Tibial artery (tissue), 4 donors: ENCODE results near the gene DLG3.

Source experiments
- DNase-seq, 2 donors: peaks; one replicate each; pipeline ENCODE4 v3.0.0-alpha.2; 2019
- H3K27ac ChIP-seq, 2 donors: fragments of 200-600 bp; sonication (generic) in 1 of 2; 1 replicate in 1 of 2; 2 replicates in 1 of 2; pipeline ENCODE4 v1.5.1; 2018 to 2019; ENCODE audit warnings: mild to moderate bottlenecking in 1 of 2
- H3K27me3 ChIP-seq, 2 donors: fragments of 200-600 bp; sonication (generic) in 1 of 2; one replicate each; pipeline versions ENCODE4 v1.5.1 to v1.6.0; 2016 to 2019
- H3K36me3 ChIP-seq, 3 donors: fragments of 200-600 bp; sonication (generic) in 2 of 3; one replicate each; pipeline ENCODE4 v1.5.1; 2016 to 2019; ENCODE audit warnings: mild to moderate bottlenecking in 2 of 3
- H3K4me1 ChIP-seq, 4 donors: fragments of 200-600 bp; sonication (generic) in 2 of 4; 1 replicate in 3 of 4; 2 replicates in 1 of 4; pipeline ENCODE4 v1.5.1; 2016 to 2019
- H3K4me3 ChIP-seq, 2 donors: fragments of 200-600 bp; sonication (generic) in 1 of 2; 1 replicate in 1 of 2; 2 replicates in 1 of 2; pipeline ENCODE4 v1.5.1; 2018 to 2019; ENCODE audit warnings: mild to moderate bottlenecking in 2 of 2
- H3K9me3 ChIP-seq, 3 donors: fragments of 200-600 bp; sonication (generic) in 1 of 3; one replicate each; pipeline ENCODE4 v1.5.1; 2016 to 2019
- intact Hi-C: fragments of 100-400 bp; cut with DNase I; formaldehyde crosslinking; loops from one replicate; pipeline ENCODE4 v1.15.0; 2023; ENCODE audit warnings: low total_unique reads
- TF ChIP-seq, protein P1 (sequence below), 2 experiments: fragments of 200-600 bp in 1 of 2; fragments of 450-650 bp in 1 of 2; IDR thresholded peaks; one replicate each; pipeline ENCODE4 v1.5.1; 2017 to 2019; ENCODE audit warnings: antibody characterized with exemption in 2 of 2, mild to moderate bottlenecking in 1 of 2, moderate library complexity in 1 of 2

DLG3 gene

DNA sequence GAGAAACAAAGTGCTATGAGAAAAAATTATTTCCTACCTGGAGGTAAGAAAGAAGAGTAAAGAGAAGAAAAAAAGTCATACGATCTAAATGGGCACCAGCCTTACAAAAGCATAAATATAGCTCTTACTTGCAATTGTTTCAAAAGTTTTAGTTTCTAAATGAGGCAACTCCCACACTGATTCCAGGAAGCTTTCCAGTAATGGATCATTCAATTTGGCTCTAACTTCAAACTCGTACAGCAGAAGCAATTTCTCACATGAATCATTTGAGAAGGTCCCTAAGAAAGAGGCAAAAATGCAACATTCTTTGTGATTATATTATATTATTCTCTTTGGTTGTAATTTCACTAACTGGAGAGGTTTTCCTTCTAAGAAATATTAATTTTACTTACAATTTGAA, 109.9 kb downstream of the DLG3 start:
- H3K4me3 ChIP-seq = no peak overlapping the region
- peaks cover 0 to 9% (median 0%) of the 10 kb centered on the region in 3 donors for H3K9me3 ChIP-seq
- no peaks in the 10 kb centered on the region for H3K4me1 ChIP-seq
- no peak overlapping the region for H3K27ac ChIP-seq
- no peak for DNase-seq
- H3K27me3 ChIP-seq = no peaks in the 10 kb centered on the region
- TF ChIP-seq, protein P1, sequence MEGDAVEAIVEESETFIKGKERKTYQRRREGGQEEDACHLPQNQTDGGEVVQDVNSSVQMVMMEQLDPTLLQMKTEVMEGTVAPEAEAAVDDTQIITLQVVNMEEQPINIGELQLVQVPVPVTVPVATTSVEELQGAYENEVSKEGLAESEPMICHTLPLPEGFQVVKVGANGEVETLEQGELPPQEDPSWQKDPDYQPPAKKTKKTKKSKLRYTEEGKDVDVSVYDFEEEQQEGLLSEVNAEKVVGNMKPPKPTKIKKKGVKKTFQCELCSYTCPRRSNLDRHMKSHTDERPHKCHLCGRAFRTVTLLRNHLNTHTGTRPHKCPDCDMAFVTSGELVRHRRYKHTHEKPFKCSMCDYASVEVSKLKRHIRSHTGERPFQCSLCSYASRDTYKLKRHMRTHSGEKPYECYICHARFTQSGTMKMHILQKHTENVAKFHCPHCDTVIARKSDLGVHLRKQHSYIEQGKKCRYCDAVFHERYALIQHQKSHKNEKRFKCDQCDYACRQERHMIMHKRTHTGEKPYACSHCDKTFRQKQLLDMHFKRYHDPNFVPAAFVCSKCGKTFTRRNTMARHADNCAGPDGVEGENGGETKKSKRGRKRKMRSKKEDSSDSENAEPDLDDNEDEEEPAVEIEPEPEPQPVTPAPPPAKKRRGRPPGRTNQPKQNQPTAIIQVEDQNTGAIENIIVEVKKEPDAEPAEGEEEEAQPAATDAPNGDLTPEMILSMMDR (IDR thresholded peaks at IDR 0.05) = no peak
- H3K36me3 ChIP-seq = no peaks in the 10 kb centered on the region
- intact Hi-C loops = loop anchor here (10.0 kb wide), 1 partner anchor 100 kb away; no protein-coding TSS in a partner anchor

DNA sequence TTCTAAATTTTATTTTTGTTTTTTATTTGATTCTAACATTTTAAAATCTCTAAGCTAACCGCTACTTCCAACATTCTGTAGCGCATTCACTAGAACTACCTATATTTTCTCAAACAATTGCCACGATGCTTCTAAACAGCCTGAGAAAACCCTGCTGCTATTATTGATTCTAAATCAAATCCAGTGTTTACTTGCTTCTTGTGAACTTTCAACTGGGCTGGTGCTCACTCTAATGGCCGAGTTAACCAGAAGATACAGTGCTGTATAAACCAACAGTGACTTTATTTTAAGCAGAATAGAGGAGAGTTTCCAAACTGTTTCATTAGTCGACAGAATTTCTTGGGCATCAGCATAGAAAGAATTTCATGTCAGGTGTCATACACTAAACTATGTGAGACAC, 110.3 kb downstream of the DLG3 start:
- TF ChIP-seq, protein P1 (IDR thresholded peaks at IDR 0.05) = no peak
- no peaks in the 10 kb centered on the region for H3K36me3 ChIP-seq
- no peaks in the 10 kb centered on the region for H3K27me3 ChIP-seq
- H3K4me1 ChIP-seq = no peaks in the 10 kb centered on the region
- no peak overlapping the region for H3K4me3 ChIP-seq
- H3K9me3 ChIP-seq = peaks cover 0 to 13% (median 0%) of the 10 kb centered on the region in 3 donors
- no peak for DNase-seq
- intact Hi-C loops = loop anchor here (10.0 kb wide), 1 partner anchor 100 kb away; no protein-coding TSS in a partner anchor
- H3K27ac ChIP-seq = no peak overlapping the region
